OCI-LY7 (cell line): ENCODE data around the gene SVOPL. TPM values are rescaled to one million over a fixed set of nuclear protein-coding genes. Genes with fewer than 3 reads are reported as not detected.

ENCODE experiments used
- BruUV-seq: library from RNA; stranded (reverse); fragments of 400-500 nt; replicated peaks from 2 replicates; lab custom pipeline; 2021; lab: Mats Ljungman, UMichigan
- CTCF ChIA-PET: fragments of 300-600 bp; sonication (Branson Sonifier 250); formaldehyde crosslinking; loops from one replicate; lab custom pipeline; 2022; ENCODE audit warnings: antibody characterized with exemption; ENCODE audit not compliant: unreplicated experiment; lab: Charles Lee
- POLR2A ChIA-PET: fragments of 300-600 bp; sonication (Branson Sonifier 250); formaldehyde crosslinking; loops from one replicate; lab custom pipeline; 2022; ENCODE audit warnings: antibody characterized with exemption; lab: Charles Lee
- DNase-seq: peaks from one replicate; pipeline ENCODE4 v3.0.0-alpha.2; 2015; ENCODE audit warnings: low spot score
- H2AFZ ChIP-seq: fragments of 200-600 bp; sonication (generic), shearing (Covaris generic); 2 replicates; pipeline ENCODE4 v1.6.1; 2014; ENCODE audit warnings: mild to moderate bottlenecking, antibody characterized with exemption, low read length, moderate library complexity
- H3K27ac ChIP-seq: fragments of 200-600 bp; sonication (generic); 2 replicates; pipeline ENCODE4 v1.5.1; 2014; ENCODE audit warnings: mixed run types, low read depth, mild to moderate bottlenecking, moderate library complexity, low read length, inconsistent platforms; ENCODE audit not compliant: poor library complexity, severe bottlenecking
- H3K36me3 ChIP-seq: fragments of 200-600 bp; sonication (generic); 2 replicates; pipeline ENCODE4 v1.6.1; 2014; ENCODE audit warnings: mild to moderate bottlenecking, antibody characterized with exemption, low read length, moderate library complexity, mixed read lengths; ENCODE audit not compliant: insufficient read depth
- H3K4me1 ChIP-seq: fragments of 200-600 bp; sonication (generic); 2 replicates; pipeline ENCODE4 v1.5.1; 2014; ENCODE audit warnings: mild to moderate bottlenecking, low read length; ENCODE audit not compliant: insufficient read depth, poor library complexity, severe bottlenecking
- H3K4me2 ChIP-seq: fragments of 200-600 bp; sonication (generic); 2 replicates; pipeline ENCODE4 v1.6.1; 2014; ENCODE audit warnings: mild to moderate bottlenecking, low read length
- H3K4me3 ChIP-seq: fragments of 200-600 bp; sonication (generic); 2 replicates; pipeline ENCODE4 v1.5.1; 2014; ENCODE audit warnings: mild to moderate bottlenecking, low read depth, low read length; ENCODE audit not compliant: poor library complexity, severe bottlenecking
- H3K79me2 ChIP-seq: fragments of 200-600 bp; sonication (generic); 2 replicates; pipeline ENCODE4 v1.6.1; 2016; ENCODE audit warnings: low read depth, mild to moderate bottlenecking, low read length, moderate library complexity, mixed read lengths; ENCODE audit not compliant: insufficient read depth
- H3K9me2 ChIP-seq: fragments of 200-600 bp; sonication (generic); 2 replicates; pipeline ENCODE4 v1.6.1; 2016; ENCODE audit warnings: mild to moderate bottlenecking, low read length, mixed read lengths; ENCODE audit not compliant: insufficient read depth
- H3K9me3 ChIP-seq: fragments of 200-600 bp; sonication (generic); 2 replicates; pipeline ENCODE4 v1.6.1; 2014; ENCODE audit warnings: mild to moderate bottlenecking, mixed run types, low read length, mixed read lengths
- H4K20me1 ChIP-seq: fragments of 200-600 bp; sonication (generic); 2 replicates; pipeline ENCODE4 v1.6.1; 2014; ENCODE audit warnings: mild to moderate bottlenecking, antibody characterized with exemption, low read length, moderate library complexity, mixed read lengths; ENCODE audit not compliant: insufficient read depth
- CTCF ChIP-seq: fragments of 200-600 bp; sonication (generic); conservative IDR thresholded peaks from 2 replicates; pipeline ENCODE4 v1.5.1; 2014; ENCODE audit warnings: mild to moderate bottlenecking, antibody characterized with exemption, low read length, moderate library complexity, mixed read lengths
- EZH2phosphoT487 ChIP-seq: fragments of 200-600 bp; sonication (generic); IDR thresholded peaks from 2 replicates; pipeline ENCODE4 v1.6.1; 2018; ENCODE audit warnings: low read depth, borderline replicate concordance, mild to moderate bottlenecking, mixed run types, antibody characterized with exemption, low read length, moderate library complexity, mixed read lengths
- intact Hi-C: fragments of 100-400 bp; cut with micrococcal nuclease; formaldehyde crosslinking; loops from one replicate; pipeline ENCODE4 v1.10.0; 2022; ENCODE audit not compliant: unreplicated experiment
- total RNA-seq, 2 experiments: library from RNA; depleted of rRNA in 1 of 2; stranded (reverse); fragments of >200 nt in 1 of 2; shearing (Covaris generic) in 1 of 2; gene quantifications; 2 replicates each; pipeline ENCODE4 v1.2.3, GENCODE V29; 2014 to 2022

SVOPL gene
- total RNA-seq, 2 experiments from 2014 or later, result not detected

- H3K4me1 ChIP-seq, result no peaks in the 10 kb centered on the region
- POLR2A ChIA-PET, result interaction anchor here (0.5 to 1.4 kb wide), 6 partner anchors 9 to 150 kb away, joined by 3 to 6 read pairs (median 3); no protein-coding TSS in a partner anchor
- no peak overlapping the region for H3K4me3 ChIP-seq
- H3K4me2 ChIP-seq, result no peak overlapping the region
- H3K9me3 ChIP-seq, result no peaks in the 10 kb centered on the region
- CTCF ChIA-PET, result no interaction called here
- H3K36me3 ChIP-seq, result no peaks in the 10 kb centered on the region
- BruUV-seq, result no TSS peak
- H3K9me2 ChIP-seq, result no peaks in the 10 kb centered on the region
- TF ChIP-seq CTCF, result no peak
- H3K27ac ChIP-seq, result no peak overlapping the region
- no peaks in the 10 kb centered on the region for H3K79me2 ChIP-seq
- H2AFZ ChIP-seq, result 0 out of 2 replicates have a peak overlapping the region, but pooled peaks have one; percentile 25
- intact Hi-C loops, result no loop called here
- H4K20me1 ChIP-seq, result no peaks in the 10 kb centered on the region
- DNase-seq, result no peak
Measured at GRCh38 chr7:138625084-138625848, 75.9 kb downstream of the SVOPL start.

- POLR2A ChIA-PET, result no interaction called here
- Histone ChIP-seq H3K36me3 (no peaks in the 10 kb centered on the region), H3K4me3 (no peak overlapping the region), H3K9me2 (no peaks in the 10 kb centered on the region), H3K4me2 (no peak overlapping the region), H3K79me2 (no peaks in the 10 kb centered on the region), H3K9me3 (no peaks in the 10 kb centered on the region), H2AFZ (no peak overlapping the region), H3K4me1 (no peaks in the 10 kb centered on the region), H4K20me1 (no peaks in the 10 kb centered on the region), H3K27ac (no peak overlapping the region)
- CTCF ChIA-PET, result no interaction called here
- no peak for DNase-seq
- intact Hi-C loops, result no loop called here
- no TSS peak for BruUV-seq
- TF ChIP-seq EZH2phosphoT487 (no peak), CTCF (no peak)
Measured at GRCh38 chr7:138622841-138623240, 78.3 kb downstream of the SVOPL start.

GRCh38 chr7:138618933-138619332 lies 82.2 kb downstream of the SVOPL start:
- H3K9me2 ChIP-seq, result no peaks in the 10 kb centered on the region
- intact Hi-C loops, result no loop called here

More at GRCh38 chr7:138618933-138619332, 82.2 kb downstream of the SVOPL start:
- no peak for DNase-seq
- no TSS peak for BruUV-seq
- ChIA-PET CTCF (no interaction called here), POLR2A (no interaction called here)
- H2AFZ ChIP-seq, result no peak overlapping the region
- no peaks in the 10 kb centered on the region for H3K4me1 ChIP-seq
- no peak overlapping the region for H3K4me3 ChIP-seq
- H3K9me3 ChIP-seq, result no peaks in the 10 kb centered on the region
- no peak overlapping the region for H3K4me2 ChIP-seq
- TF ChIP-seq CTCF, result no peak
- no peak for TF ChIP-seq EZH2phosphoT487
- H3K36me3 ChIP-seq, result no peaks in the 10 kb centered on the region
- no peaks in the 10 kb centered on the region for H4K20me1 ChIP-seq
- no peaks in the 10 kb centered on the region for H3K79me2 ChIP-seq
- H3K27ac ChIP-seq, result no peak overlapping the region
